Activated naive CD8-positive, alpha-beta T cell (primary cell): Measurements from ENCODE around the gene CD33.

Experiments
- H3K27ac Mint-ChIP-seq: one replicate; pipeline ENCODE4 v1.8.0; 2021; ENCODE audit warnings: mixed read lengths
- H3K27me3 Mint-ChIP-seq: one replicate; pipeline ENCODE4 v1.8.0; 2021; ENCODE audit warnings: mixed read lengths
- H3K36me3 Mint-ChIP-seq: one replicate; pipeline ENCODE4 v1.8.0; 2021; ENCODE audit warnings: mixed read lengths
- H3K4me1 Mint-ChIP-seq: one replicate; pipeline ENCODE4 v1.8.0; 2021; ENCODE audit warnings: low read depth, mixed read lengths
- H3K4me3 Mint-ChIP-seq: one replicate; pipeline ENCODE4 v1.8.0; 2021; ENCODE audit warnings: mild to moderate bottlenecking, mixed read lengths
- H3K9me3 Mint-ChIP-seq: one replicate; pipeline ENCODE4 v1.8.0; 2021; ENCODE audit warnings: low read depth, mixed read lengths

The CD33 gene

DNA sequence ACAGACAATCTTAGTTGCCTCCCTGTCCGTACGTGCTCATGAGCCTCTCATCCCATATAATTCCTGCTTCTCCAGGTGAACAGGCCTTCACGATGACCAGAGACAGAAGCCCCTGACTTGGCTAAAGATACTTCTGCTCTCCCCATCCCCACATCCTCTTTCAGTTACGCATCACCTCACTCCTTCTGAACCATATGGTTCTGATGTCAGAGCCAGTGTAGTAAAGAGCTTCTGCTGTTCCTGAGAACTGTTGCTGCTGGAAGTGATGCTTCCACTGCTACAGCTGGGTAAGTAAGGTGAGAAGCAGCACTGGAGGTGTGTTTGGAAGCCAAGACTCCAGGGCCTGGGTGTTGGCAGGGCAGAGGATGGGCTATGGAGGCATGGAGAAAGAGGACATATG lies 38.9 kb downstream of the CD33 start:
- Mint-ChIP-seq H3K4me3 (no peak overlapping the region), H3K9me3 (no peaks in the 10 kb centered on the region), H3K36me3 (no peaks in the 10 kb centered on the region), H3K27ac (no peak overlapping the region), H3K4me1 (peaks cover 2% of the 10 kb centered on the region), H3K27me3 (peaks cover 21% of the 10 kb centered on the region)

DNA sequence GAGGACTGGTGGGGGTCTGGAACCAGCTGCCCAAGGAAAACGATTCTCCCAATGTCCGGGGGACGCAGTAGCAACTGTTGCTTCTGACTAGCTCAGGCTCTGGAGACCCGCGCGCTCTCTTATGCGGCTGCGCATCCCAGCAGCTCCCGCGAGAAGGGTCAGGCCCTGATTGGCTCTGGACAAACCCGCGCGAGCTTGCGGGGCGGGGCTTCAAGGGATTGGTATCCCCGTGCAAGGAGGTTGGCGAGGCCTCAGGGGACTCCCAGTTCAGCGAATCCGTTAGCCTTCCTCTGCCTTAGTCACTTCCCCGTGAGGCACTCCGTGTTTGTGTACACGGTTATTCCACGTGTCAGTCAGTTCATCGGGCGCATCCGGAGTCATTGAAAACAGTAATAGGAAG lies 46.2 kb downstream of the CD33 start:
- Mint-ChIP-seq H3K4me1 (no peaks in the 10 kb centered on the region), H3K4me3 (no peak overlapping the region), H3K27ac (no peak overlapping the region), H3K27me3 (peaks cover 5% of the 10 kb centered on the region), H3K9me3 (no peaks in the 10 kb centered on the region), H3K36me3 (no peaks in the 10 kb centered on the region)

DNA sequence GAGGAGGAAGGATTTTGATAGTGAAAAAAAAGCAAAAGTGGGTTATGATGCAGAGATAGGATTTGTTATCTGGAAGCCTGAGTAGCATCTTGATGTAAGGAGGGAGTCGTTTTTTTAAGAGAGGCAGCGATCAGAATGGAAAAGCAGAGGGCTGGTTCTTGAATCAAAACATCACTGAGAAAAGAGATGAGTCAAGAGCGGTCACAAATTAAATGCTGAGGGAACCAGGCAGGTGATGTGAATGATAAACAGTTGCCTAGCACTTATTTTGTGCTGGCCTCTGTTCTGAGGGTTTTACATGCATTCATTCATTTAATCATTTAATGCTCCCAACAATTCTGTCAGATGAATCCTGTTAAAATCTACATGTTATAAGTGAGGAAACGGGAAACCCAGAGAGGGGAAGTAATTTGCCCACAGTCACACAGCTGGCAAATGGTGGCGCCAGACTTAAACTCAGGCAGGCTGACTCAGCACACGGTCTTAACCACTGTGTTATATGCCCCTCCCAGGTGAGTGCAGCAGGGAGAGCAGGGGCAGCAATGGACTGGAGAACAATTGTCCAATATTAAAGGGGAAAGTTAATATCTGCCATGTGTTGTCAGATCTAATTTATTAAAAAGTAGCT lies 47.4 kb downstream of the CD33 start:
- H3K4me3 Mint-ChIP-seq: no peak overlapping the region
- H3K27ac Mint-ChIP-seq: no peak overlapping the region
- H3K36me3 Mint-ChIP-seq: no peaks in the 10 kb centered on the region
- no peaks in the 10 kb centered on the region for H3K9me3 Mint-ChIP-seq
- H3K27me3 Mint-ChIP-seq: peaks cover 7% of the 10 kb centered on the region
- H3K4me1 Mint-ChIP-seq: no peaks in the 10 kb centered on the region

GRCh38 chr19:51274049-51274770 lies 49.3 kb downstream of the CD33 start:
- Mint-ChIP-seq H3K27ac (no peak overlapping the region), H3K4me1 (no peaks in the 10 kb centered on the region), H3K9me3 (no peaks in the 10 kb centered on the region), H3K36me3 (no peaks in the 10 kb centered on the region), H3K4me3 (no peak overlapping the region), H3K27me3 (peaks cover 11% of the 10 kb centered on the region)

DNA sequence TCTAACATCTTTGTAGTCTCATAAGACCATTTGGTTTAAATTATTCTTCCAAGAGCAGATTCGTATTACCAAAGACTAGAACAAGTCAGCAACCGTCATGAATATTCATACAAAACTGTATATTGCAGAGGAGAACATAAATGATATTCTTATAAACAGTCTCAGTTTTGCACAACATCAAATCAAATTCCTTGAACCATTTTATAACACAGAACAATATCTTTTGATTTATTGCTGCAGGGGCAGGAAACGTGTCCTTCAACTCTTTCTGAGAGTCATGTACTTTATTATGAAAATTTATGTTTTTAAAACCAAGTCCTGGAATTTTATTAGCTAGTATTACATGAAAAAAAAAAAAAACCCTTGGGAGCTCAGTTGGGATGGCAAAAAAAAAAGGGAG lies 52.2 kb downstream of the CD33 start:
- peaks cover 10% of the 10 kb centered on the region for H3K27me3 Mint-ChIP-seq
- no peaks in the 10 kb centered on the region for H3K4me1 Mint-ChIP-seq
- no peaks in the 10 kb centered on the region for H3K36me3 Mint-ChIP-seq
- H3K4me3 Mint-ChIP-seq: no peak overlapping the region
- H3K9me3 Mint-ChIP-seq: no peaks in the 10 kb centered on the region
- H3K27ac Mint-ChIP-seq: no peak overlapping the region

- no peak overlapping the region for H3K27ac Mint-ChIP-seq
Observed at GRCh38 chr19:51282335-51282734, 57.5 kb downstream of the CD33 start.

GRCh38 chr19:51285682-51286081 lies 60.8 kb downstream of the CD33 start:
- no peaks in the 10 kb centered on the region for H3K9me3 Mint-ChIP-seq
- H3K4me3 Mint-ChIP-seq: no peak overlapping the region
- no peaks in the 10 kb centered on the region for H3K36me3 Mint-ChIP-seq
- no peaks in the 10 kb centered on the region for H3K4me1 Mint-ChIP-seq
- peaks cover 10% of the 10 kb centered on the region for H3K27me3 Mint-ChIP-seq
- no peak overlapping the region for H3K27ac Mint-ChIP-seq

More at GRCh38 chr19:51282335-51282734, 57.5 kb downstream of the CD33 start:
- Mint-ChIP-seq H3K4me3 (no peak overlapping the region), H3K27me3 (peaks cover 12% of the 10 kb centered on the region), H3K36me3 (no peaks in the 10 kb centered on the region), H3K9me3 (no peaks in the 10 kb centered on the region), H3K4me1 (no peaks in the 10 kb centered on the region)
